AG10803 (cell line): ENCODE data around the gene MYG1.

ENCODE experiments used
- DNase-seq: peaks from one replicate; pipeline ENCODE4 v3.0.0; 2010; ENCODE audit warnings: low read depth
- H3K4me3 ChIP-seq: 2 replicates; pipeline ENCODE4 v1.5.1; 2011; ENCODE audit warnings: mild to moderate bottlenecking, low read length, control low read depth
- TF ChIP-seq, protein P1 (sequence below): conservative IDR thresholded peaks from 2 replicates; pipeline ENCODE4 v1.5.1; 2011; ENCODE audit warnings: mild to moderate bottlenecking, low read length, control low read depth, inconsistent platforms

Gene MYG1

DNA sequence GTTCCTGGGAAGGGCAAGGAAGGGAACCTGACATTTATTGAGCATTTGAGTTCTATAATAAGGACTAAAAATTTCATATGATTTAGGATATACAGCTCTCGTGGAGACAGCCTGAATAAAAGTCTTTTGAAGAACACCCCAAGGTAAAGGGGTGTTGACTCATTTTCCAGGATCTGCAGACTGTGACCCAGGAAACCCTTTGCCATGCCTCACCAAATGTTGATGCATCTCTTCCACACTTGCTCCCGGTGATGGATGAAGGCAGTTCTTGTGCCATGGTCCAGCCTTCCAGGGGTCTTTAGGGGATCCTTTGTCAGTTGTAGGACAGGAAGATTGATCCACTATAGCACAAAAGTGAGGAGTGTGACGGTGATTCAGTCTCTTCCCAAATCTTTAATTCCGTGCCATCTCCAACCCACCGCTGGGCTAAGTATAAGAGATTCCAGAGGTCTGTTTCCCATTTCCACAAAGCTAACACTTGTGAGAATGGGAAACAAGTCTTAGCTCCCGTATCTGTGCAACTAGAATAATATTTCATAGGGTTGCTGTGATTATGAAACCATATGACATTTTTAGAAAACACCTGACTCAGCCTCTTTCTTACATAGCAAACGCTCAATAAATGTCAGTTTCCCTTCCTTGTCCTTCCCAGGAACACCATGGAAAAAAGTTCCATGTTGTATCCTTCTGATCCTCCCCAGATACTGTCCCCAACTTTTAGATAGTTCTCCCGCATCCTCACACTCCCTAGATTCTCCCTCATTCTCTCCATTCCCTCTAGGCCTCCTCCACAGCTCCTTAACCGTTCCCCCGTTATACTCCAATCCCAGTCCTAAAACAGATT is 21.1 kb downstream of the MYG1 start:
- peak; percentile 43 for DNase-seq
- TF ChIP-seq, protein P1, sequence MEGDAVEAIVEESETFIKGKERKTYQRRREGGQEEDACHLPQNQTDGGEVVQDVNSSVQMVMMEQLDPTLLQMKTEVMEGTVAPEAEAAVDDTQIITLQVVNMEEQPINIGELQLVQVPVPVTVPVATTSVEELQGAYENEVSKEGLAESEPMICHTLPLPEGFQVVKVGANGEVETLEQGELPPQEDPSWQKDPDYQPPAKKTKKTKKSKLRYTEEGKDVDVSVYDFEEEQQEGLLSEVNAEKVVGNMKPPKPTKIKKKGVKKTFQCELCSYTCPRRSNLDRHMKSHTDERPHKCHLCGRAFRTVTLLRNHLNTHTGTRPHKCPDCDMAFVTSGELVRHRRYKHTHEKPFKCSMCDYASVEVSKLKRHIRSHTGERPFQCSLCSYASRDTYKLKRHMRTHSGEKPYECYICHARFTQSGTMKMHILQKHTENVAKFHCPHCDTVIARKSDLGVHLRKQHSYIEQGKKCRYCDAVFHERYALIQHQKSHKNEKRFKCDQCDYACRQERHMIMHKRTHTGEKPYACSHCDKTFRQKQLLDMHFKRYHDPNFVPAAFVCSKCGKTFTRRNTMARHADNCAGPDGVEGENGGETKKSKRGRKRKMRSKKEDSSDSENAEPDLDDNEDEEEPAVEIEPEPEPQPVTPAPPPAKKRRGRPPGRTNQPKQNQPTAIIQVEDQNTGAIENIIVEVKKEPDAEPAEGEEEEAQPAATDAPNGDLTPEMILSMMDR: no peak
- H3K4me3 ChIP-seq: peak overlapping the region; percentile 98

DNA sequence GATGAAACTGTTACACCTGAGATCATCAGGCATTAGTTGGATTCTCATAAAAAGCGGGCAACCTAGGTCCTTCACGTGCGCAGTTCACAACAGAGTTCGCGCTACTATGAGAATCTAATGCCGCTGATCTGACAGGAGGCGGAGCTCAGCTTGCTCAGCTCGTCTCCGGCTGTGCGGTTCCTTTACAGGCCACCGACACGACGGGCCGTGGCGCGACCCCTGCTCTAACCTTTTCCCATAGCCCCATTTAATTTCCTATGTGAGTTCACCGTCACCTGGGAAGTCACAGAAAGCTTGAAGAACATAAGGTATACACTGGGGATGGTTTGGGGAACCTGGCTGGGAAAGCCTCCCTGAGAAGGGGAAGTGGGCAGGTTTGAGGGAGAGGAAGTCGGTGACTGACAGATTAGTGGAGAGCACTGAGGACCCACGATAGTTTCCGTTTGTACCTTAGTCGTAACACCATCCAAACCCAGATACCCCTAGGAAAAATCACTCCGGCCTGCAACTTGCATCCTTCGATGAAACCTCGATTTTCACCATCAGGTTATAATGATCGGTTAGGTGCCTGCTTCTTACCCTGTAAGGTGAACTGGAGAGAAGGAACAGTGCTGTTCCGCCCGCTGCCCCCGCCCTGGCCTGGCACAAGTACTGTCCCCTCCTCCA is 24.8 kb downstream of the MYG1 start:
- no peak for DNase-seq
- TF ChIP-seq, protein P1: peak; percentile 3; the same call in 1 of the 2 replicates
- peak overlapping the region; percentile 67 for H3K4me3 ChIP-seq

DNA sequence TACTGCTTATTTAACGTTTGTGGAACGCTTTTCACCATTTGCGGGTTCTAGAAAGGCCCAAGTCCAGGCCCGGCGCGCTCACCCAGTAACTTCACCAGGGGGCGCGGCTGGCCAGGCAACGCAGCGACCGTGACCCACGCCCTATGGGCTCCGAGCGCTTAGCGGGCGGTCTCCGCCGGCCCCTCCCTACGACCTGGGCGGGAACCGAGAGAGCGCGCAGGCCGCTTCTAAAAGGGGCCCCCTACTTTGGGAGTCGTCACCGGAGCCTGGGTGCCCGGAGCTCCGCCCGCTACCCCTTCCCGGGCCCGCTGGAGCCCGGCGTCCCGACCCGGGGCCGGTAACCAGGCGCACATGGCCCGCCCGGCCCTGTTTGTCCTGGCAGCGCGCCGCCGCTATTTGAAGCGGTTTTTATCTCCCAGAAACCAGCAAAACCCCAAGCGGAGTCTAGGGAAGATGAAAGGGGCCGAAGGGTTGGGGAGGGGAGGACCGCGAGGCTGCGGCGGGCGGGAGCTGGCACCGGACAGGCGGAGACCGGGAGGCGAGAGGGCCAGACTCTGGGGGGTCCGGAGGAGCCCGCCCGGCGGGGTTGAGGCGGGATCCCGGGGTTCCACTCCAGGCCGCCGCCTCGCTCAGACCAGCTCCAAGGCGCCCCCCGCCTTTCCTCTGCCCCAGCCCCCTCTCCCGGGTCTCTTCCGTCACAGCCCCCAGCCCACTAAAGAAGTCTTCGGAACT is 25.4 kb downstream of the MYG1 start:
- peak; percentile 91 for DNase-seq
- TF ChIP-seq, protein P1: peak; percentile 63

DNA sequence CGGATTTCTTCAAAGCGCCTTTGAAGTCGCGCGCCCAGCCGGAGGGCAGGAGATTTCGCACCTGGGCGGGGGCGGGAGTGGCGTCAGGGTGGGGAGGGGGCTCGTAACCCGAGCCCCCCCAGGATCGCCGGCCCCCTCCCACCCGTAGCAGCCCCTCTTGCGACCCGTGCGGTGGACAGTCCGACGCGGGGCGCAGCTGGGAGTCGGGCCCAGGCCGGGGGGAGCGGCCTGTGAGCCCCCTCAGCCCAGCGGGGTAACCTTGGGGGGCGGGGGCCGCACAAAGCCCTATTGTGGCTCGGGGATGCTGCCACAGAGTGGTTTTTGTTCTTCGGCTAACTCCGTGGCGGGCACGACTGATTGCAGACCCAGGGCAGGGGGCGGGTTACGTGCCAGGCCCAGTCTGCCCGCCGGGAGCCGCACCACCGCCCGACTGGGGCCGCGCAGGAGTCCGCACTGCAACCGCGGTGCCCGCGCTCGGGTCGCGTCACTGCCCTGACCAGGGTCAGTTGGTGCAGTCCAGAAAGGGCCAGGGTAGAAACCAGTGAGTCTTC is 26.1 kb downstream of the MYG1 start:
- TF ChIP-seq, protein P1: no peak
- peak overlapping the region; percentile 67 for H3K4me3 ChIP-seq
- DNase-seq: no peak

More for the DNA sequence above, 25.4 kb downstream of the MYG1 start:
- H3K4me3 ChIP-seq: peak overlapping the region; percentile 67

DNA sequence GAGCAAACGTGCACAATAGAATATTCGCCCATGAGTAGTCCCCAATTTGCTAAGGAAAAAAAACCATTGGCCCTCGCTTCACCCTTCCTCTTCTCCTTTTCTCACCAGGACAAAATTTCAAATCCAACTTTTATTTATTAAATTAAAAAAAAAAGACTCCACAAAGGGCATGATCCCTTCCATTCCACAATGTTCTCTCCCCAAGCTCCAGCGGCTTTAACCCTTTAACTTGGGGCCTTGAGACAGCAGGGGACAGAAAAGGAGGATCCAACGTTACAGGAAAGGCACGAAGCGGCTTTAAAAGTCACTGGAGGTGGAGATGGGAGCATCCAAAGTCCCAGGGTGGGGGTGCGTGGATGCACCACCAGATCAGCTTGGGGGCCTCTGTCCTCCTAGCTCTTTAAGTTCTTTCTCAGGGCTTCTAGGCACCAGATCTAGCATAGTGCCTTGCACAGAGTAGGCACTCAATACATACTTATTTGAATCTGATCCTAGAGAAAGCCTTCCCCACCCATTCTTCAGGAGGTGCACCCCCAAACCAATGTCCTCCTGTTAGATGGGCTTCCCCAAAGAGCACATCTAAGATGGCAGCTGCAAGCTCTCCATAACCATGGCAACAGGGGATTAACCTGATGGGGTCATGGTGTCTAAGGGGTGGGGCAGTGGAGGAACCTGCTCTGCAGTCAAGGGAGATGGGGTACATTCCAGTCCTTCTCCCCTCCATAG is 27.1 kb downstream of the MYG1 start:
- TF ChIP-seq, protein P1: no peak
- no peak overlapping the region for H3K4me3 ChIP-seq
- no peak for DNase-seq

DNA sequence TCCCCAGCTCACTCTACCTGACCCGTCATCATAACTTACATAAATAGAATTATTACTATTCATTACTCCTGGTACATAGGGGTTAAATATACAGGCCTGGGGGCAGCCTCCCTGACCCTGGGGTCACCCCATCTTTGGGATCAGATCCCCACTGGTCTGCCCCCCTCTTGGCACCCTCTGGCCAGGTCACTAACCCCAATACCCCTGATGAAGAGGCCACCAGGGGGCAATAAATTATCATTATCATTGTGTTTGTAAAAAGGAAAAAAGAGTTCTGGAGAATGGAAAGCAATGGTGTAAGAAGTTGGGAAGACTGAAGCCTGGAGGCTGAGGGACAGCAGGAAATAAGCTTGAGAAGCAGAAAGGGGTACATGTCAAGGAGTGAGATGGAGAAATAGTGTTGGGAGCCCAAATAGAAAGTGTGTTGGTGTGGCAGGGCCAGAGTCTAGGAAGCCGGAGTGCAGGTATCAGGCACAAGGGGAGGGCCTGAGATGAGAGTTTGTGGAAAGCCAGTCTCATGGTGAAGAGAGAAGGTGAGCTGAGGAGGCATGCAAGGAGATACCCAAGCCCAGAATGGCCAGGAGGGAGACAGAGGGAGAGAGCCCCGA is 28.0 kb downstream of the MYG1 start:
- no peak overlapping the region for H3K4me3 ChIP-seq
- DNase-seq: peak; percentile 25
- TF ChIP-seq, protein P1: peak; percentile 37
